Dedifferentiated amniotic fluid mesenchymal stem cell (primary cell): Measurements from ENCODE around the gene OR4C6.
A peak's percentile ranks its signal among the peaks of the same experiment; 100 is the strongest.

Source experiments
- DNase-seq: peaks from one replicate; pipeline ENCODE4 v3.0.0-alpha.2; 2016; ENCODE audit errors: extremely low spot score

The OR4C6 gene

GRCh38 chr11:55661901-55662300 lies at the start of gene OR4C6:
OR4C6 (plus strand) TSS chr11:55662201; CDS start chr11:55665167, 2,966 bp downstream.
- no peak for DNase-seq

- no peak for DNase-seq
Measured at GRCh38 chr11:55624531-55624930, 37.5 kb upstream of the OR4C6 start.

GRCh38 chr11:55634813-55635212 lies 27.2 kb upstream of the OR4C6 start, which contains the start of gene OR4P4:
OR4P4 (plus strand) TSS chr11:55635113.
- DNase-seq: no peak

GRCh38 chr11:55648027-55648426 lies 14.0 kb upstream of the OR4C6 start, which contains the start of gene OR4S2:
OR4S2 (plus strand) TSS chr11:55648327; CDS start chr11:55650904, 2,577 bp downstream.
- DNase-seq: no peak

- DNase-seq: no peak
Measured at GRCh38 chr11:55652560-55652959, 9.4 kb upstream of the OR4C6 start.

GRCh38 chr11:55655096-55655495 lies 6.9 kb upstream of the OR4C6 start:
- DNase-seq: no peak

- no peak for DNase-seq
Measured at GRCh38 chr11:55658031-55658573, 3.9 kb upstream of the OR4C6 start.

- DNase-seq: no peak
Measured at GRCh38 chr11:55658608-55659007, 3.4 kb upstream of the OR4C6 start.

- no peak for DNase-seq
Measured at GRCh38 chr11:55669376-55669775, 7.4 kb downstream of the OR4C6 start.

- DNase-seq: no peak
Measured at GRCh38 chr11:55673860-55674259, 11.9 kb downstream of the OR4C6 start.

- no peak for DNase-seq
Measured at GRCh38 chr11:55697817-55698216, 35.8 kb downstream of the OR4C6 start.

- peak; percentile 0 for DNase-seq
Measured at GRCh38 chr11:55701429-55701828, 39.4 kb downstream of the OR4C6 start.

- DNase-seq: peak; percentile 51
Measured at GRCh38 chr11:55707029-55707428, 45.0 kb downstream of the OR4C6 start.

GRCh38 chr11:55714982-55715888 lies 53.2 kb downstream of the OR4C6 start:
- no peak for DNase-seq
